Neural progenitor cell (in vitro differentiated cells): Measurements from ENCODE around the gene ZNF385A. TPM values are rescaled to one million over a fixed set of nuclear protein-coding genes. Genes with fewer than 3 reads are reported as not detected.
A peak's percentile ranks its signal among the peaks of the same experiment; 100 is the strongest.

Source experiments
- DNase-seq: peaks from one replicate; pipeline ENCODE4 v3.0.0-alpha.2; 2016; ENCODE audit warnings: low spot score
- H2AFZ ChIP-seq: fragments of 200-600 bp; sonication (generic); replicated peaks from 2 replicates; pipeline ENCODE4 v1.6.1; 2016; ENCODE audit warnings: antibody characterized with exemption
- H3F3A ChIP-seq: fragments of 200-600 bp; sonication (generic); 2 replicates; pipeline ENCODE4 v1.6.1; 2016; ENCODE audit warnings: antibody characterized with exemption, low read depth
- H3K27ac ChIP-seq: fragments of 200-600 bp; sonication (generic); 2 replicates; pipeline ENCODE4 v1.5.1; 2016; ENCODE audit warnings: mild to moderate bottlenecking
- H3K27me3 ChIP-seq: fragments of 200-600 bp; sonication (generic); 2 replicates; pipeline ENCODE4 v1.6.1; 2016; ENCODE audit warnings: mild to moderate bottlenecking, moderate library complexity
- H3K36me3 ChIP-seq: fragments of 200-600 bp; sonication (generic); 2 replicates; pipeline ENCODE4 v1.5.1; 2016
- H3K4me1 ChIP-seq: fragments of 200-600 bp; sonication (generic); 2 replicates; pipeline ENCODE4 v1.6.1; 2016; ENCODE audit warnings: mixed run types
- H3K4me2 ChIP-seq: fragments of 200-600 bp; sonication (generic); 2 replicates; pipeline ENCODE4 v1.6.1; 2016
- H3K4me3 ChIP-seq: fragments of 200-600 bp; sonication (generic); 2 replicates; pipeline ENCODE4 v1.5.1; 2016
- H3K79me2 ChIP-seq: fragments of 200-600 bp; sonication (generic); 2 replicates; pipeline ENCODE4 v1.6.1; 2016; ENCODE audit warnings: low read depth
- H3K9ac ChIP-seq: fragments of 200-600 bp; sonication (generic); 2 replicates; pipeline ENCODE4 v1.6.1; 2016
- H3K9me3 ChIP-seq: fragments of 200-600 bp; sonication (generic); 2 replicates; pipeline ENCODE4 v1.5.1; 2016; ENCODE audit warnings: low read depth
- H4K20me1 ChIP-seq: fragments of 200-600 bp; sonication (generic); 2 replicates; pipeline ENCODE4 v1.6.1; 2016; ENCODE audit warnings: low read depth
- H3K27ac Mint-ChIP-seq: 3 replicates; pipeline ENCODE4 v1.8.0; 2021; ENCODE audit warnings: mixed read lengths
- H3K27me3 Mint-ChIP-seq: 2 replicates; pipeline ENCODE4 v1.8.0; 2022; ENCODE audit warnings: low read depth, mild to moderate bottlenecking, inconsistent platforms, moderate library complexity, mixed read lengths; ENCODE audit not compliant: insufficient read depth
- H3K36me3 Mint-ChIP-seq: 3 replicates; pipeline ENCODE4 v1.8.0; 2021; ENCODE audit warnings: mixed read lengths
- H3K4me1 Mint-ChIP-seq: 3 replicates; pipeline ENCODE4 v1.8.0; 2021; ENCODE audit warnings: mixed read lengths
- H3K4me3 Mint-ChIP-seq: 3 replicates; pipeline ENCODE4 v1.8.0; 2021; ENCODE audit warnings: mild to moderate bottlenecking, moderate library complexity, mixed read lengths
- H3K9me3 Mint-ChIP-seq: 3 replicates; pipeline ENCODE4 v1.8.0; 2020; ENCODE audit warnings: mixed read lengths
- EZH2 ChIP-seq: fragments of 200-600 bp; sonication (generic); IDR thresholded peaks from 2 replicates; pipeline ENCODE4 v1.6.1; 2017; ENCODE audit warnings: antibody characterized with exemption, mild to moderate bottlenecking, moderate library complexity
- EZH2phosphoT487 ChIP-seq: fragments of 200-600 bp; sonication (generic); IDR thresholded peaks from 2 replicates; pipeline ENCODE4 v1.6.1; 2017; ENCODE audit warnings: antibody characterized with exemption
- total RNA-seq: library from RNA; depleted of rRNA; stranded (reverse); fragments of >200 nt; gene quantifications from 2 replicates; pipeline ENCODE4 v1.2.3, GENCODE V29; 2015; ENCODE audit warnings: low replicate concordance
- TF ChIP-seq, protein P1 (sequence below): fragments of 200-600 bp; sonication (generic); IDR thresholded peaks from 2 replicates; pipeline ENCODE4 v1.5.1; 2017; ENCODE audit warnings: antibody characterized with exemption, mild to moderate bottlenecking

ZNF385A gene
- total RNA-seq, 1 donor from 2014 or later = 6.2 TPM

DNA sequence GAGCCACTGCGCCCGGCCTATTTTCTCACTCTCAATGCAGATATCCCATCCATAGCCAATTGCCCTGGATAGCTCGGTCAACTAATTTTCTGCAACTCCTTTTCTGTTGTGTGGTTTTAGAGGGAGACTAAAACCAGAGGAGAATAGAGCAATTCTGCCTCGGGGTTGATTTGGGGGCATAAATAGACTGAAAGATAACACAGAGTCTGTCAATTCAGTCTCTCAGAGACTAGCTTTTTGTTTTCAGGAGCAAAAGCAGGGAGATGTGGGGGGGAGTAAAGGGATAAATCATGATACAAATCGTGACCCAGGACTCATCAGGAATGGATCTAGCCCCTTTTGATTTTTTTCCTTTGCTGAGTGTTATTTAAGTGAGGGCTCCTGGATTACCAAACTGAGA is 53.1 kb downstream of the ZNF385A start:
- peaks cover 5% of the 10 kb centered on the region for H3K36me3 Mint-ChIP-seq
- peaks cover 4% of the 10 kb centered on the region for H3K27me3 Mint-ChIP-seq
- H3K4me3 ChIP-seq = no peak overlapping the region
- H3K4me1 ChIP-seq = peaks cover 10% of the 10 kb centered on the region
- H3K9me3 Mint-ChIP-seq = no peaks in the 10 kb centered on the region
- H3K4me1 Mint-ChIP-seq = peaks cover 28% of the 10 kb centered on the region
- H3K27ac ChIP-seq = no peak overlapping the region
- no peak overlapping the region for H3K4me3 Mint-ChIP-seq
- H3F3A ChIP-seq = peaks cover 30% of the 10 kb centered on the region
- H3K4me2 ChIP-seq = no peak overlapping the region
- TF ChIP-seq EZH2phosphoT487 (no peak), EZH2 (no peak)
- TF ChIP-seq, protein P1, sequence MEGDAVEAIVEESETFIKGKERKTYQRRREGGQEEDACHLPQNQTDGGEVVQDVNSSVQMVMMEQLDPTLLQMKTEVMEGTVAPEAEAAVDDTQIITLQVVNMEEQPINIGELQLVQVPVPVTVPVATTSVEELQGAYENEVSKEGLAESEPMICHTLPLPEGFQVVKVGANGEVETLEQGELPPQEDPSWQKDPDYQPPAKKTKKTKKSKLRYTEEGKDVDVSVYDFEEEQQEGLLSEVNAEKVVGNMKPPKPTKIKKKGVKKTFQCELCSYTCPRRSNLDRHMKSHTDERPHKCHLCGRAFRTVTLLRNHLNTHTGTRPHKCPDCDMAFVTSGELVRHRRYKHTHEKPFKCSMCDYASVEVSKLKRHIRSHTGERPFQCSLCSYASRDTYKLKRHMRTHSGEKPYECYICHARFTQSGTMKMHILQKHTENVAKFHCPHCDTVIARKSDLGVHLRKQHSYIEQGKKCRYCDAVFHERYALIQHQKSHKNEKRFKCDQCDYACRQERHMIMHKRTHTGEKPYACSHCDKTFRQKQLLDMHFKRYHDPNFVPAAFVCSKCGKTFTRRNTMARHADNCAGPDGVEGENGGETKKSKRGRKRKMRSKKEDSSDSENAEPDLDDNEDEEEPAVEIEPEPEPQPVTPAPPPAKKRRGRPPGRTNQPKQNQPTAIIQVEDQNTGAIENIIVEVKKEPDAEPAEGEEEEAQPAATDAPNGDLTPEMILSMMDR = no peak
- no peaks in the 10 kb centered on the region for H3K36me3 ChIP-seq
- H4K20me1 ChIP-seq = peaks cover 6% of the 10 kb centered on the region
- no peak overlapping the region for H3K9ac ChIP-seq
- H3K27ac Mint-ChIP-seq = no peak overlapping the region
- no peaks in the 10 kb centered on the region for H3K9me3 ChIP-seq
- no peak for DNase-seq
- no peaks in the 10 kb centered on the region for H3K27me3 ChIP-seq
- H3K79me2 ChIP-seq = peaks cover 96% of the 10 kb centered on the region
- no peak overlapping the region for H2AFZ ChIP-seq

DNA sequence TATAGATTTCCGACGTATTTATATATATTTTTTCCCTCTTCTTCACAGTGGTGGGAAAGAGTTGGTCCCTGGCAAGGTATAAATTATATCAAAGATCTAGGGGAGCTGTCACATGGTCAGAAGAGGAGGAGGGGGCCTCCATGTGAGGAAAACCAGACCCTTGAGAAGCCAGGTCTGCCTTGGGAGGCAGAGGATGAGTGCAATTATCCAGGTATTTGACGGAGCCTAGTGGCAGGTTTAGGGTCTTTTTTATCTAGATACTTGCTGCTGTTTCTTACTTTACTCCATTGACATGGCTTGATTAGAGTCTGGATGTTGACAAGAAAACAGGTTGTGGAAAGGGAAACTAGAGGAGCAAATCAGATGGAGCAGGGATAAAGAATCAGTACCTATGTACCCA is 54.1 kb downstream of the ZNF385A start:
- peak overlapping the region; percentile 42 for H3K27ac ChIP-seq
- peaks cover 3% of the 10 kb centered on the region for H3K36me3 Mint-ChIP-seq
- H3K4me3 Mint-ChIP-seq = no peak overlapping the region
- no peaks in the 10 kb centered on the region for H3K9me3 Mint-ChIP-seq
- no peak overlapping the region for H3K4me3 ChIP-seq
- peaks cover 6% of the 10 kb centered on the region for H4K20me1 ChIP-seq
- no peaks in the 10 kb centered on the region for H3K27me3 ChIP-seq
- TF ChIP-seq EZH2phosphoT487 (no peak), EZH2 (no peak)
- TF ChIP-seq, protein P1 = no peak
- H3K4me1 Mint-ChIP-seq = peaks cover 27% of the 10 kb centered on the region
- peaks cover 96% of the 10 kb centered on the region for H3K79me2 ChIP-seq
- peaks cover 28% of the 10 kb centered on the region for H3F3A ChIP-seq
- no peaks in the 10 kb centered on the region for H3K9me3 ChIP-seq
- H3K9ac ChIP-seq = no peak overlapping the region
- no peak overlapping the region for H2AFZ ChIP-seq
- no peak overlapping the region for H3K4me2 ChIP-seq
- H3K27ac Mint-ChIP-seq = peak overlapping the region; percentile 57
- no peaks in the 10 kb centered on the region for H3K36me3 ChIP-seq
- peaks cover 4% of the 10 kb centered on the region for H3K27me3 Mint-ChIP-seq
- no peak for DNase-seq
- peaks cover 10% of the 10 kb centered on the region for H3K4me1 ChIP-seq

DNA sequence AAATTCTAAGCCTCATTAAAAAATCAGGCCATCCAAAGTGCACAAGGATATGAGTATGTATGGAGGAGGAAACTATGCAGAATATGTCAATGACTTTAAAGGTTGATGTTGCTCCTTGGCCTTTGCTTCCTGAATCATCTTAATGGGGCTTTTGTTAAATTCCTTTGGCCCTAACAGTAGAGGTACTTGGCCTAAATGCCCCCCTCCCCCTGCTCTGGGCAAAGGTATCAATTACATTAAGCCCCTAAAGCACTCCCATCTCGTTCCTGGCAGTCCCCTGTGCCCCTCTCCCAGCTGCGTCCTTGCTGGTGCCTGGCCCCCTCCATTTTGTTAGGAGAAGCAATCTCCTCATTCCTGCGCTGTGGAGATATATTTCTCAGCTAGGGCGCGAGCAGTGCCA is 54.8 kb downstream of the ZNF385A start:
- H3K4me3 ChIP-seq = no peak overlapping the region
- H3K27me3 ChIP-seq = no peaks in the 10 kb centered on the region
- no peak overlapping the region for H3K9ac ChIP-seq
- no peaks in the 10 kb centered on the region for H3K9me3 ChIP-seq
- no peaks in the 10 kb centered on the region for H3K36me3 ChIP-seq
- Mint-ChIP-seq H3K27ac (no peak overlapping the region), H3K9me3 (no peaks in the 10 kb centered on the region), H3K27me3 (peaks cover 8% of the 10 kb centered on the region), H3K4me1 (peaks cover 32% of the 10 kb centered on the region), H3K4me3 (no peak overlapping the region), H3K36me3 (peaks cover 3% of the 10 kb centered on the region)
- peaks cover 22% of the 10 kb centered on the region for H3F3A ChIP-seq
- peaks cover 6% of the 10 kb centered on the region for H4K20me1 ChIP-seq
- H3K4me2 ChIP-seq = peak overlapping the region; percentile 4
- DNase-seq = no peak
- no peak overlapping the region for H2AFZ ChIP-seq
- H3K27ac ChIP-seq = peak overlapping the region; percentile 42
- H3K4me1 ChIP-seq = peaks cover 10% of the 10 kb centered on the region
- TF ChIP-seq, protein P1 = no peak
- TF ChIP-seq EZH2 (no peak), EZH2phosphoT487 (no peak)
- peaks cover 95% of the 10 kb centered on the region for H3K79me2 ChIP-seq
